ENCODE data around the gene TAL2.

The TAL2 gene

DNA sequence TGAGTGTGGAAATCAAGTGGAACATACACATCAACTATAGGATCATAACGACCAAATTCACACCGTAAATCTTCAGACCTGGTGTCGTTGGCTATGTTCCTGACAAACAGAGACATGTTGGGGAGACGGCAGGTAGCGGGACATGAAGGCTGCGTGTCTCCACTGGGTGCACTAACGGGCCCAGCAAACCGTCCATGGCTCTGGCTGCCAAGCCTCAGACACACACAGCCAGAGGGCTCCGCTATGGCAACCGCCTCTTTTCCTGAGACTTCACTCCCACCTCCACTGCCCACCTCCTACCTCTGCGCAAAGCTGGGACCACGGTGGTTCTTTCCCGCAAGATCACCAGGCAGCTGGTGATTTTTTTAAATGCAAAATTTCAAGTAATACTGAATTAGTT is 48.4 kb downstream of the TAL2 start:
- no peak for DNase-seq (ENCODE audit: low spot score)

DNA sequence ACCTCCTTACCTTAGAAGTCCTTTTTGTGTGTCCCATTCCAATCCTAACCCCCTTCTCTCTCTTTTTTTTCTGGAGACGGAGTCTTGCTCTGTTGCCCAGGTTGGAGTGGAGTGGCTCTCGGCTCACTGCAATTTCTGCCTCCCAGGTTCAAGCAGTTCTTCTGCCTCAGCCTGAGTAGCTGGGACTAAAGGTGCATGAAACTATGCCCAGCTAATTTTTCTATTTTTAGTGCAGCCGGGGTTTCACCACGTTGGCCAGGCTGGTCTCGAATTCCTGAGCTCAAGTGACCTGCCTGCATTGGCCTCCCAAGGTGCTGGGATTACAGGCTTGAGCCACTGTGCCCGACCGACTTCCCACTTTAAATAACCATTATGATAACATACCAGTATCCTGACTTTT is 49.6 kb downstream of the TAL2 start:
- DNase-seq (ENCODE audit: low spot score): no peak

DNA sequence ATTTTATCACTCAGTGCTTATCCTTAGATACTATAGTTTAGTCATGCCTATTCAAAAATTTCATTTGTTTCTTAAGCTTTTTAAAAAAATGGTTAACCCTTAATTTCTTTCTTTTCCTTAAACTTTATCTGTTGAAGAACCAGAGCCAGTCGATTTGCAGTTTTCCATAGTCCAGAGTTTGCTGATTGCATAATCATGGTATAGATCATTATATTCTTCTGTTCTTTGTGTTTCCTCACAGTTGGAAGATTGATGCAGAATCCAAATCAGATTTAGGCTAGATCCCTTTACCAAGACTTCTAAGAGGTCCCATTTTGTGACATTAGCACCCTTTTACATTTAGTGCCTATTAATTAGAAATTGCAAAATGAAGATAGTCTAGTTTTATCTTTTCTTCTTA is 50.0 kb downstream of the TAL2 start:
- no peak for DNase-seq (ENCODE audit: low spot score)

Data from AG20443 (cell line).